Mucosa of rectum (tissue), 2 donors: Measurements from ENCODE around the gene PRICKLE2.
A peak's percentile ranks its signal among the peaks of the same experiment; 100 is the strongest.

Experiments
- H3K27ac ChIP-seq, 2 donors: one replicate each; pipeline ENCODE4 v1.7.0; 2013; ENCODE audit warnings: inconsistent platforms in 2 of 2, low read depth in 2 of 2, low read length in 2 of 2
- H3K27me3 ChIP-seq, 2 donors: one replicate each; pipeline ENCODE4 v1.7.0; 2013; ENCODE audit warnings: low read length in 2 of 2; ENCODE audit not compliant: control insufficient read depth in 2 of 2, insufficient read depth in 2 of 2
- H3K36me3 ChIP-seq, 2 donors: one replicate each; pipeline ENCODE4 v1.7.0; 2013; ENCODE audit warnings: low read length in 2 of 2; ENCODE audit not compliant: control insufficient read depth in 2 of 2, insufficient read depth in 2 of 2
- H3K4me1 ChIP-seq, 2 donors: one replicate each; pipeline ENCODE4 v1.7.0; 2013; ENCODE audit warnings: low read length in 2 of 2, mild to moderate bottlenecking in 1 of 2; ENCODE audit not compliant: control insufficient read depth in 2 of 2, insufficient read depth in 2 of 2
- H3K4me3 ChIP-seq, 2 donors: one replicate each; pipeline ENCODE4 v1.7.0; 2013; ENCODE audit warnings: low read length in 2 of 2
- H3K9ac ChIP-seq, 2 donors: one replicate each; pipeline ENCODE4 v1.7.0; 2013; ENCODE audit warnings: low read length in 2 of 2, low read depth in 1 of 2, mild to moderate bottlenecking in 1 of 2
- H3K9me3 ChIP-seq, 2 donors: one replicate each; pipeline ENCODE4 v1.7.0; 2013; ENCODE audit warnings: low read length in 2 of 2; ENCODE audit not compliant: control insufficient read depth in 2 of 2
- donor health status: healthy.
- donor health status: Normal muscosa, but diverticular disease.

The PRICKLE2 gene

GRCh38 chr3:64266065-64266931, 41.0 kb upstream of the PRICKLE2 start:
- Histone ChIP-seq H3K9me3 (no peaks in the 10 kb centered on the region), H3K27me3 (no peaks in the 10 kb centered on the region), H3K4me1 (no peaks in the 10 kb centered on the region), H3K36me3 (no peaks in the 10 kb centered on the region), H3K9ac (no peak overlapping the region), H3K27ac (peak overlapping the region; percentile 68 to 75), H3K4me3 (peak overlapping the region in 1 of 2 donors; percentile 68)

- Histone ChIP-seq H3K4me3 (peak overlapping the region in 1 of 2 donors; percentile 51), H3K27me3 (no peaks in the 10 kb centered on the region), H3K27ac (peak overlapping the region; percentile 52 to 53), H3K9ac (no peak overlapping the region), H3K36me3 (no peaks in the 10 kb centered on the region), H3K4me1 (no peaks in the 10 kb centered on the region), H3K9me3 (no peaks in the 10 kb centered on the region)
Observed at GRCh38 chr3:64265646-64266045, 40.4 kb upstream of the PRICKLE2 start.

- H3K9ac ChIP-seq, result no peak overlapping the region
Observed at GRCh38 chr3:64264501-64265109, 39.3 kb upstream of the PRICKLE2 start.

GRCh38 chr3:64262574-64263114, 37.4 kb upstream of the PRICKLE2 start:
- Histone ChIP-seq H3K4me1 (no peaks in the 10 kb centered on the region), H3K9ac (no peak overlapping the region), H3K27me3 (no peaks in the 10 kb centered on the region), H3K9me3 (no peaks in the 10 kb centered on the region), H3K4me3 (no peak overlapping the region), H3K27ac (no peak overlapping the region), H3K36me3 (no peaks in the 10 kb centered on the region)

More at GRCh38 chr3:64264501-64265109, 39.3 kb upstream of the PRICKLE2 start:
- H3K4me3 ChIP-seq, result no peak overlapping the region
- no peaks in the 10 kb centered on the region for H3K4me1 ChIP-seq
- H3K27ac ChIP-seq, result no peak overlapping the region
- no peaks in the 10 kb centered on the region for H3K36me3 ChIP-seq
- no peaks in the 10 kb centered on the region for H3K27me3 ChIP-seq
- H3K9me3 ChIP-seq, result no peaks in the 10 kb centered on the region

GRCh38 chr3:64260431-64260830, 35.2 kb upstream of the PRICKLE2 start:
- H3K36me3 ChIP-seq, result no peaks in the 10 kb centered on the region
- H3K4me1 ChIP-seq, result no peaks in the 10 kb centered on the region
- no peak overlapping the region for H3K27ac ChIP-seq
- H3K27me3 ChIP-seq, result no peaks in the 10 kb centered on the region
- H3K9ac ChIP-seq, result no peak overlapping the region
- H3K4me3 ChIP-seq, result no peak overlapping the region
- no peaks in the 10 kb centered on the region for H3K9me3 ChIP-seq

GRCh38 chr3:64259636-64260035, 34.4 kb upstream of the PRICKLE2 start:
- no peaks in the 10 kb centered on the region for H3K36me3 ChIP-seq
- no peak overlapping the region for H3K9ac ChIP-seq
- no peaks in the 10 kb centered on the region for H3K9me3 ChIP-seq
- no peak overlapping the region for H3K4me3 ChIP-seq
- no peaks in the 10 kb centered on the region for H3K27me3 ChIP-seq
- H3K27ac ChIP-seq, result no peak overlapping the region
- H3K4me1 ChIP-seq, result no peaks in the 10 kb centered on the region

- Histone ChIP-seq H3K36me3 (no peaks in the 10 kb centered on the region), H3K9ac (no peak overlapping the region), H3K9me3 (no peaks in the 10 kb centered on the region), H3K4me1 (no peaks in the 10 kb centered on the region), H3K4me3 (no peak overlapping the region), H3K27me3 (no peaks in the 10 kb centered on the region), H3K27ac (no peak overlapping the region)
Observed at GRCh38 chr3:64257100-64257755, 32.0 kb upstream of the PRICKLE2 start.

GRCh38 chr3:64255741-64256340, 30.6 kb upstream of the PRICKLE2 start:
- Histone ChIP-seq H3K9me3 (no peaks in the 10 kb centered on the region), H3K4me3 (no peak overlapping the region), H3K27me3 (no peaks in the 10 kb centered on the region), H3K36me3 (no peaks in the 10 kb centered on the region), H3K9ac (no peak overlapping the region), H3K27ac (no peak overlapping the region), H3K4me1 (no peaks in the 10 kb centered on the region)

GRCh38 chr3:64254443-64254842, 29.2 kb upstream of the PRICKLE2 start:
- Histone ChIP-seq H3K9me3 (no peaks in the 10 kb centered on the region), H3K36me3 (no peaks in the 10 kb centered on the region), H3K9ac (no peak overlapping the region), H3K27me3 (no peaks in the 10 kb centered on the region), H3K4me3 (no peak overlapping the region), H3K27ac (no peak overlapping the region), H3K4me1 (no peaks in the 10 kb centered on the region)
